Activated CD4-positive, alpha-beta T cell treated with anti-CD3 and anti-CD28 coated beads, Interleukin-2, amount 50 U/mL, for 1 hour (primary cell): ENCODE measurements around the gene BET1.
"Not testable (repeated sequence)": the region's sequence is repeated elsewhere in the genome, so short reads cannot be mapped to it uniquely, and the experiment has no call there.

ENCODE experiments used
- DNase-seq: peaks from one replicate; pipeline ENCODE4 v3.0.0-alpha.2; 2020

BET1 gene, protein sequence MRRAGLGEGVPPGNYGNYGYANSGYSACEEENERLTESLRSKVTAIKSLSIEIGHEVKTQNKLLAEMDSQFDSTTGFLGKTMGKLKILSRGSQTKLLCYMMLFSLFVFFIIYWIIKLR

DNA sequence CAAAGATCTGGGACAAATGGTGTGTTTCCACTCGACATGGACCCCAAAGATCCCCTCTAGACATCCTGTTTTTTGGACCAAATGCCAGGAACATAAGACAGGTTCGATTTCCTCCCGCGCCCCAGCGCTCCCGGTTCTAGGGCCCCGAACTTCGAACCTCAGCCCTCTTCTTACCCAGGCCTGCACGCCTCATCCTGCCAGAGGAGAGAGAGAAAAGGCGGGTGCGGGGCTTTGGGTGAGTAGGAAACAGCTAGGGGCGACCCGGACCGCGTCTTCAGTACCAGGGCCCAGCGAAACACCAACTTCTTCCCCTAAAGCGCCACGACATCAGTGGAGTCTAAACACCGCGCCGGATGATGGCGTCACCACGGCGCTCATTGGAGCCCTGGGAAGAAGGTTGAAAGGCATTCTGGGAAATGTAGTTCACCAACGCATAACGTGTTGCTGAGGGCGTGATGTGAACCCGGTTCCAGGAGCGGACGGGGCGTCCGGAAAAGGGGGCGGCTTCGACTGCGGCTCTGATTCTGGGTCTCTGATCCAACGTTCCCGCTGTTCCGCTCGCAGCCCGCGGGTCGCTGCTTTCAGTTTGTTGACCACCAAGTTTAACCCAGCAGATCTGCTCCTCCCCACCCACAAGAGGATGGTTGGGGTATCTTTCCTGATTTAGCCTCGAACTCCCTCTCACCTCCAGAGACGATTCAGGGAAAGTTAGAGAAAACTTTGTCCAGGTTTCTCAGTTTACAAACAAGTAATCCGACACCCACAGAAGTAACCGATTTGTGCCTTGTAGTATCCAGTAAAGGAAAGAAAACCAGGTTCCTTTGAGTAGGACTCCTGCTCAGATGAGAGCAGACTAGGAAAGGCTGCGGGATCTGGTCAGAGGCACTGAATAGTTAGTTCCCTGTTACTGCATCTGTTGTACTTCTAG lies at the start of gene BET1:
Gene BET1, minus strand, starts transcription at position 332 of the 928 bp plus-strand sequence. Its CDS starts 139 bp downstream, at position 193.
- DNase-seq: peak; percentile 92

DNA sequence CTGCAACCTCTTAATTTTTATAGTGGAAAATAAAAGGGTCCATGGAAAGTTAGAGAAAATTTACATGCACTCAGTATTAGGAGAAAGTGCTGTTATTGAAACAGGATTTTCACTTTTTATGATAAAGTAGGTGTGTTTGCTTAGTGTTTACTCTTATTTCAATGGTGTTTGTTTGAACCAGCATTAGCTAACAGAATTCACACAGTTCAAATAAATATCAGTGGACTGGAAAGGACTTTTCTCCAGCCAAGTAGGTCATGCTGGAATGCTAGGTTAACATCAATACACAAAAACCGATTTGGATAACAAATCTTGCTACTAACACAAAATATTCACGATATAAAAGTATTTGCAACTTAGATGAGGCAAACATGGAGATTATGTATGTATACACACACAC lies 49.4 kb upstream of the BET1 start:
- no peak for DNase-seq

DNA sequence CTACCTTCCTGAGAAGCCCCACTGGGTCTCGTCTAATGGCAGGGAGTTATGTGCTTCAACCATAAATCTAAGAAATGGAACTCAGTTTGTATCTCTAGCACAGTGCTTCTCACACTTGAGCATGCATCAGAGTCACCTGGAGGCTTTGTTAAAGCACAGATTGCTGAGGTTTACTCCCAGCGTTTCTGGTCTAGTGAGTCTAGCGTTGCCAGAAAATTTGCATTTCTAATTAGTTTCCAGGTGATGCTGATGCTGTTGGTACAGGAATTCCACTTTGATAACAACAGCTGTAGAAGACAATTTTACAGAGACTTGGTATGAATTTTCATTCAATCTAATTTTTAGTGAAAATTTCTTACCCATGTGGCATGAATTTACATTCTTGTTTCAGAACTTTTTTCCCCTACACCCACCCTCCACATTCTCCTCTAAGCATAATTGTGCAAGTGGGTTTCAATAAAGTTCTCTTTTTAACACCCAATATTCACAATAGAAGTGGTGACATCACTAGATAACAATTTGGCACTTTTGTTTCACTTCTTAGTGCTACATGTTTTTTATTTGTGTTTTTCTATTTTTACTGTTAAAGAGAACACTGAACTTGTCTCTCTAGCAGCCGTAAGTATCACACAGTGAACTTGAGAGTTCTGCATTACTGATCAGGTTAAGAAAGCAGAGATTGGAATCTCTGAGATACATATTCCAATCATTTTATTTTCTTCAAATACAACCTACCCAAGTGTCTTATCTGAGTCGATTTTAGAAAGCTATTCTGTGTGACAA lies 48.4 kb upstream of the BET1 start:
- DNase-seq: no peak

DNA sequence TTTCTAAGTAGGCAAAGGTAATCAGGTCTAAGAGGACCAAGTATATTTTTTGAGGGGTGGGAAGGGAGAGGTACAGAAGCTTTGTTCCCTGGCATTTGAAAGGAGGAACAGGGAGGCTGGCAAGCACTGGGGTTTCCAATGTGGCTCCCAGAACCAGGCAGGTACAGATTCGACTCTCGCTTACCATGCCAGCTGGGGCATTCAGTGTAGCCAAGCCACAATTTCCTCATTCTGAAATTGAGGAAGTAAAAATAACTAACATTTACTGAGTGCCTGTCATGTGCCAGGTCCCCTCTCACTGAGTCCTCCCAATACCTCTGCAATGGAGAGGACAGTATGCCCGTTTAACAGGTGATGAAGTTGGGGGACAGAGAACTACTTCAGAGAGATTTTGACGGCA lies 45.9 kb upstream of the BET1 start:
- no peak for DNase-seq

DNA sequence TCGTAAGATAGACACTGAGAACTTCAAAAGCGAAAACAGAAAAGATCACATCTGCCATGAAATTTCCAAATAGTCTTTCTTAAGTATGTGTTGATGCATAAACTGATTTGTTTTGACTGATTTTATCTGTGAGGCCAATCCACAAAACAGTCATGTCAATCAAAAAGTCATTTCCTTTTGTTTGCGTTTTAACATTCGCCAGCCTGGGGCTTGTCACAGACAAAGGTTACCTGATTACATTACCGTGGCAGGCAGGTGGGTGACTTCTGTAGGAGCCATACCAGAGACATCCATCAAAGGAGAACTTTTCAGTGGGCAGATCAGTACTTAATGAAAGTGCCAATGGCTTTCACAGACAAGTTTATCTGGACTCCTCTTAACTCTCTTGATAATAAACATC lies 45.5 kb upstream of the BET1 start:
- DNase-seq: no peak

DNA sequence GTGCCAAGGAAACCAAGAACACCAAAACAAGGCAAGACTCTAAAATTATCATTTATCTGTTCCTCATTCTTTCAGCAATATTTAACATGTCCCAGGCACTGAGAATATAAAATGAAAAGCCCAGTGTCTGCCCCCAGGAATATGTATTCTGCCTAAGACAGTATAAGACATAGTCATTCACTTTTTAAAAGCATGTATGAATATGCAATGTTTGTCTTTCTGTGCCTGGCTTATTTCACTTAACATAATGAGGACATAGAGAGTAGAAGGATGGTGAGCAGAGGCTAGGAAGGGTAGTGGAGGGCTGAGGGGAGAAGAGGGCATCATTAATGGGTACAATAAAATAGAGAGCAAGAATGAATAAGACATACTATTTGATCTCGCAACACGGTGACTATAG lies 44.6 kb upstream of the BET1 start:
- DNase-seq: no peak

DNA sequence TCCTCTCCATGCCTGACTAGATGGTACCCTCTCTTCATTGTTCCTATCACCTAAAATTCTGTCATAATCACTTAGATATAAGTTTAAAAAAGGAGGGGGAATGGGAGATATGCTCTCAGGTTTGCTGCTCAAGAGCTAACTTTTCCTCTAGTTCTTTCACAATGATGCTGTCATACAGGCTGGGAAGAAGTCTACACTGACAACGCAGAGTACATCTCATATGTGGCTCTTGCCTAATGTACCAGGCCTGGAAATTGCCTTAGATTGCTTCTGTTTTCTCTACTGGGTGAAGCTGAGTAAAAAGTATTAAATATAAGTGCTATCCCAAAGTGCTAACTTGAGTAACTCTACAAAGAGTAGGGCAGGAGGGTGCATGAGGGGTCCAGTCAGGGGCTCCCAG lies 43.8 kb upstream of the BET1 start:
- no peak for DNase-seq

DNA sequence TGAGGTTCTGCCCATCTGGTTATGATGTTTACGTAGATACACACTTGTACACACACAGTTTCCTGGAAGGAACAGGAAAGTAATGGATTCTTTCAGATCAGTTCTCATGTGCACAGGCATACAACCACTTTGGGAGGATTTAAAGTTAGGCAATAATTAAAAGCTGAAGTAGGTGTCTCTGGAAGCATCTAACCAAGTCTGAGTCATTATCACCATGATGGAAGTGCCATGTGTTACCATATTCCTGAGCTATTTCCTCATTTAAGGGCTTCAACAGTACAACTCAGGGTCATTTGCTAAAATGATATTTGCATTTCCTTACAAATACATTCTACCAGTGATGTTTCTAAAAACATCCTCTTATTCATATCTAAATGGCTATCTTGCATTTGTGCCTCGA lies 41.4 kb upstream of the BET1 start:
- no peak for DNase-seq

DNA sequence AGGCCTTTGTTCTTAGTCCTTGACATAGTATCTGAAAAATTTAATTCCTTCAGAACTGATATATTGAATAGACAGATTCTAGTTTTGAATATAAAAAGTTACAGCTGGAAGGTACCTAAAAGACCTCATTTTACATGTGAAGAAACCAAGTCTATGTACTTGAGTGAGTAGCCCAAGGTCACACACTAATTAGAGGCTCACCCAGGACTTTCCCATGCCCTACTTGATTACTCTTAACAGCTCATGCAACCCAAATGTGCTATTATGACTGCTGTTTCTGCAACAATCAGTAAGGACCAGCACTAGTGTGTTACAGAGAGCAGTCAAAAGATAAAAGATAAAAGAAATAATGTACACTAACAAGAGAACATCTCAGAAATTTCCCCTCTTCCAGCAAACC lies 40.7 kb upstream of the BET1 start:
- DNase-seq: no peak

DNA sequence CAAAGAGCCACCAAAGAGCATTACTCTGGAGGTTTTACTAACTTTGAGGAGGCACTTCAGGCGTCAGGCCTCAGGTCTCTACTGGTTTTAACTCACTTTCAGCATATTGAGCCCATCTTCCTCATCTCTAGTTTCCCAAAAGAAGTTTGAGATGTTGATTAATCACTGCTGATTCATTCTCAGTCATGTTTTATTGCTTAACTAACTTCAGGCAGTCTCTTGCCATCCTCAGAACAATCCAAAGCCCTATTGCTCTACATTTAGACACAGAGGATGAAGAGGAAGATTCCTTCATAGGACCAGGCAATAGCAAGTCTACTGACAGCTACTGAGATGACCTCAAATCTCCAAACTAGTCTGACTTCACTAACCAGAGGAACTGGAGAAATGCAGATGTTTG lies 39.1 kb upstream of the BET1 start:
- DNase-seq: no peak

DNA sequence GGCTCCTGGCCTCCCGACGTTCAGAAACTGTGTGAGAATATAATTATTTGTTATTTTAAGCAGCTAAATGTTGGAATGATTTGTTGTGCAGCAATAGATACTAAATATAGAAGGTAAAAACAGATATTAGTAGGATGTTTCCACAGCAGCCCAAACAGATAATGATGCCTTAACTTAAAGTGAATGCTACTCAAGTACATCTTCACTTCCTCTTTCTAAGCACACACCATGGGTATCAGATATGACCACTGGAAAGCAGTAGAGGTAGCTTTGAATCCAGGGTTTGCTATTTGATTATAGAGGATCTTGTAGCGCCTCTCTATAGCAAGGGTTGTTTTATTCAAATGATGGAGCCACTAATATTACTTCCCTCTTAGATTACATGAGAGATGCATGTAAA lies 38.2 kb upstream of the BET1 start:
- DNase-seq: no peak

DNA sequence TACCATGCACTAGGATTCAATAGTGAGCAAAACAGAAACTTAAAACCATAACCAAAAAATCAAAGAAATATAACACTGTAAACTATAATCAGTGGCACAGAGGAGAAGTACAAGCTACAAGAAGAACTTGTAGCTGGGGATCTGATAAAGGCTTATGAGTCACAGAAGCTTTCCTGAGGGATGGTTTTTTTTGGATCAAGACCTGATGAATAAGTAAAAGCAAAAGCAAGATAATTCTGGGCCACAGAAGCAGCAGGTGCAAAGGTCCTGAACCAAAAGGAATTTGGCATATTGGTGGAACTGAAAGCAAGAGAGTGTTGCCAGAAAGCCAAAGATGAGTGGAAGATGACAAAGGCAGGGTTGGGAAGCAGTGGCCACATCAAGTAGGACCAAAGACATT lies 37.4 kb upstream of the BET1 start:
- DNase-seq: no peak

DNA sequence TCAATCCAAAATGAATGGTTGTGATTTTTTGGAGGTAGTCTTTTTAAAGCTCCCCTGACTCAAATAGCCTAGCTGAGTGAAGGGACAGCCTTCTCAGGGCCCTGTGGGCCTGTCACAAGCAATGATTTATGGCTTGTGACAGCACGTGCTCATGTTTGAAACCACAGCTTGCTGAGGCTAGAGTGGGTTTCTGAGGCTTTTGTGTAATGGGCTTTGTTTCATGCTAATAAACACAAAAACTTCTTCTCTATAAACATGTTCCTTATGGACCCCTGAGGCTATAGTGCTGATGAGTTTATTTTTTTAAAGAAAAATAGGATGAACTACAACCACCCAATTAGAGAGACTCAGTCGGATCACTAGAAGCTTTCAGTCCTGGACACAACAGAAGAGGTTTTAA lies 36.1 kb upstream of the BET1 start:
- no peak for DNase-seq

DNA sequence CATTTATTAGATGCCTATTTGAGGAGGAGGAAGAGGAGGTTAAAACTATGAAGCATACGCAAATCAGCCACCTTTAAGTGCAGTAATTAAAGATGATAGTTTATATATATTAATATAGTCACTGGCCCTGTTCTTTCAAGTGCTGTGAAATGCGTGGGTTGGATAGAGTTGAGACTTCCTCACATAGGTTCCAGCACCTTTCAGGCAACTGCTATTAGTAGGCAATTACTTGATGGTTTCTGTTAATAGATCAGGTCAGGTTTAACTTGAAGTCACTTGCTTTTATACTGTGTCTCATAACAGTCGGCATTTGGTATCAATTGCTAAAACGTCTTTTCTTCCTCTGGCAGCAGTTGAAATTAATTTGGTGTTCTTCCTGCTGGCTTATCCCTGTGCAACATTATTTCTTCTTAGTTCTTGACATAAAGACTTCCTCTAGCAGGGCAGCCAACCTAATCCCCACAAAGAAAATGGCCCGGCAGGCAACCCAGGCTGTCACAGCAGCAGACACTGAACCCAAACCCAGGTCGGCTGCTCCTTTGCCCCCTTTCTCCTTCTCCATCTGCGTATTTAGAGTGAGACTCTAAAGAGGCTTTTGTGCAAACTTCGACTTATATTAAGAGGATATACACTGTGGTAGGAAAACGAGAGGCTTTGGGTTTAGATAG lies 35.3 kb upstream of the BET1 start:
- no peak for DNase-seq

DNA sequence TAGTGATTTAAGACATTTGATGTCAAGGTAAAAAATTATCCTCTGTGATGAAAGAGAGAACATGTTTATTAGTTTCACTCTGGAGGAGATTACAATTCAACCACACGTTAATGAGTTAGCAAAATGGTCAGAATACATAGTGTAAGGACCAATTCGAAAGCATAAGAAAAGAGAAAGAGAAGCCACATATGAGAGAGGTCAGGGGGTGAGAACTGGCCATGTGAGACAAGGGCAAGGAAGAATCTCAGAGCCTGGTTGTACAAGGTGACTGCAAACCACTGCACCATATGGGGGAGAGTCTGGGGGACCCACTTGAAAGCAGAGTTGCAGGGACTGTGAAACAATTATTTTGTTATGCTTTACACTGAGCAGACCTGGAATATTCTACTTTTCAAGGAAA lies 27.7 kb upstream of the BET1 start:
- DNase-seq: no peak

DNA sequence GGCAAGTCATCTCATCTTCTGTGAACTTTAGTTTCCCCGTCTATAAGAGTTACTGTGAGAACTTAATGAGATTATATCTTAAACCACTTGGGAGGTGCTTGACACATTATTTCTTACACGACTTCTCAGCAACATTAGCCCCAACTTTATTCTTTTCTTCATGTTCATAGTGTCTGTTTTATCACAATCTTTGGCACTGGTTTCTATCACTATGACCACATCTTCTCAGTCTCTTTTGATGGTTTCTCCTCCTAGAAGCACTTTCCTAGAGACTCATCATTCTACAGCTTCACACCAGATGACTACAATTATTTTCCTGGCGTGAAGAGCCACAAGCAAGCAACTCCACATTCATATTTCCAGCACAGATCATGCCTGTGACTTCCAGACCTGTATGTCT lies 26.5 kb upstream of the BET1 start:
- no peak for DNase-seq

DNA sequence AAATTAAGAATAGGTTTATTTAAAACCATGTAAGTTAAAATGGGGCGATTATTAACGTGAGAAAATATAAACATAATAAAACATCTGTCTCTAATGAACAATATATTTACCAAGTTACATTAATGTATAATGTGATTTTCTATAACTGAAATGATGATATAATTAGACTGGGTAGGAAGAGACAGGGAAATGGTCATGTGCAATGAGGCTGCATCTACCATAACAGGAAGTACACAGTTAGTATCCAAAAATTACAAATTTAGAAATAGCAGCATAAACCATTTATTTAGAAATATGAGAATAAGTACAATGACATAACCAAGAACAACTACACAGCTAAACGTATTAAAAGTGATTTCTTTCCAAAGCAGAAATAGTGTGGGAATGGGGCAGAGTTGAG lies 25.8 kb upstream of the BET1 start:
- DNase-seq: no peak

DNA sequence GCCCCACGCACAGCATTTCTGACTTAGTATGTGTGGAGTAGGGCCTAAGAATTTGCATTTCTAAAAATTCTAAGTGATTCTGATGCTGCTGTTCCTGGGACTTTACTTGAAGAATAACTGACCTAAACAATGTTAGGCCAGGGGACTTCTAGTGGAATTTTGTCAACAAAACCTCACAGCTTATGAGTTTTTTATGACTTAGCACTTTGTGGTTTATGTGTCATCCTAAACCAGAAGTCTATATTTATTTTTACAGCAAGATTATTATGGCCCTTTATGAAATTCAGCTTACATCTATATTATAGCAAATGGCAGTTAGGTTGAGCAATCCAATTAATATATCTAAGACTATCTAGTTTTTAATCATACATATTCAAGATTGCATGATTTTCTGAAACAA lies 24.6 kb upstream of the BET1 start:
- DNase-seq: no peak

DNA sequence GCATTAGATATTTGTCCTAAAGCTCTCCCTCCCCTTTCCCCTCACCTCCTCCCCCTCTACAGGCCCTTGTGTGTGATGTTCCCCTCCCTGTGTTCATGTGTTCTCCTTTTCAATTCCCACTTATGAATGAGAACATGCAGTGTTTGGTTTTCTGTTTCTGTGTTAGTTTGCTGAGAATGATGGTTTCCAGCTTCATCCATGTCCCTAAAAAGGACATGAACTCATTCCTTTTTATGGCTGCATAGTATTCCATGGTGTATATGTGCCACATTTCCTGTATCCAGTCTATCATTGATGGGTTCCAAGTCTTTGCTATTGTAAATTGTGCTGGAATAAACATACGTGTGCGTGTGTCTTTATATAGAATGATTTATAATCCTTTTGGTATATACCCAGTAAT lies 22.5 kb upstream of the BET1 start:
- not testable (repeated sequence) for DNase-seq

DNA sequence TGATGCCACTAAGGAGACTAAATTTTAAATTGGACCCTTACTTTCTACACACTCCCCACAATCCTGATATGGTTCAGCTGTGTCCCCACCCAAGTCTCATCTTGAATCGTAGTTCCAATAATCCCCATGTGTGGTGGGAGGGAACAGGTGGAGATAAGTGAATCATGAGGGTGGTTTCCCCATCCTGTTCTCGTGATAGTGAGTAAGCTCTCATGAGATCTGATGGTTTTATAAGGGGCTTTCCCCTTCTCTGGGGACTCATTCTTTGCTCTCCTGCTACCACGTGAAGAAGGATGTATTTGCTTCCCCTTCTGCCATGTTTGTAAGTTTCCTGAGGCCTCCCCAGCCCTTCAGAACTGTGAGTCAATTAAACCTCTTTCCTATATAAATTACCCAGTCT lies 18.4 kb upstream of the BET1 start:
- no peak for DNase-seq

DNA sequence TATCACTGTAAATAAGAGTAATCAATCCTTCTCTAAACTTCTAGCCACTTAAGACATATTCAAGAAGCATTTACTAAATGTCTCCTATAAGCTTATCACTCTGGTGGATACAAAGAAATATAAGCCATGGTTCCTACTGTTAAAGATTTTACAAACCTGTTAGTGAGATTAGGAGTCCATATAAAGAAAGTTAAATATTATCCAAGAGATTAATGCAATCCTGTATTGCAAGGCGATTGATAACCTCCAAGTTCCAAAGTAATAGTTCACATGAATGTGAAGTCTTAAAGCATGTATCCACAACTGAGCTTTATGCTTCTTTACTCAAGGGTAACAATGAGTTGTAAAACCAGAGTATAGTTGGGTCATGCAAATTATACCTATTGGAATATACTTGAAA lies 12.6 kb upstream of the BET1 start:
- no peak for DNase-seq

DNA sequence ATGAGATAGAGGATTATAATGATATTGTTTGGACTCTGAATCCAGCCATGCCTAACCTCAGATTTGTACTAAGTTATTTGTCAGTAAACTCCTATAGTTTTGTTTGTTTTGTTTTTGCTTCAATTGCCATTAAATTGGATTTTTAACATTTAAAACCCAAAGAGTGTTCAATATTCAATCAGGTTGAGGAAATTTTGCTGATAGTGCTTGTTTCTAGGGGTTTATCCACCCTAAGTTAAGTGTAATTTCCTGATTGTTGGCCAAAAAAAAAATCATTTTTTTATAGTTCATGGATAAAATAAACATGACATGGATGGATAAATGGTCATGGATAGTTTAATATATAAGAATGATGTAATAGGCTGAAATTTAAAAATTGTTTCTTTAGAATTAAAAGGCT lies 11.4 kb upstream of the BET1 start:
- DNase-seq: no peak

DNA sequence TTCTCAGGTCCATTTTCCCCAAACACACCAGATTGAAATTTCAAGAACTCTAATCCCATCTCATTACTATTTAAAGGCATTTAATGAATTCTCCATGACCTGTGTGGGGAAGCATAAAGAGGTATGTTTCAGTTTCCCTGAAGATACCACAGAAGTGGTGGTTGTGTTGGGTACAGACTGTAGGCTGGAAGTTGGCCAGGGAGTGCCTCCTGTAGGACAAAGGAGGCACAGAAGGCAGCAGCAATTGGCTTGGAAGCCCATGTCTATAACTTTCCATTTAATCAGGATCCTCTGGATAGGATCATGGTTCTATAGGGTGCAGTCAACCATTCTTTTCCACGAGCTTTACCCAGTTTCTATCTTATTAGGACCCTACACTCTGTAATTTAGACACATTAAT lies 8.6 kb upstream of the BET1 start:
- DNase-seq: no peak
